NCI-H2196 (cell line): Measurements from ENCODE around the gene PSMD1.

Source experiments
- DNase-seq: peaks from one replicate; lab custom pipeline; 2025; ENCODE audit not compliant: unreplicated experiment; lab: John Stamatoyannopoulos, UW

The PSMD1 gene

DNA sequence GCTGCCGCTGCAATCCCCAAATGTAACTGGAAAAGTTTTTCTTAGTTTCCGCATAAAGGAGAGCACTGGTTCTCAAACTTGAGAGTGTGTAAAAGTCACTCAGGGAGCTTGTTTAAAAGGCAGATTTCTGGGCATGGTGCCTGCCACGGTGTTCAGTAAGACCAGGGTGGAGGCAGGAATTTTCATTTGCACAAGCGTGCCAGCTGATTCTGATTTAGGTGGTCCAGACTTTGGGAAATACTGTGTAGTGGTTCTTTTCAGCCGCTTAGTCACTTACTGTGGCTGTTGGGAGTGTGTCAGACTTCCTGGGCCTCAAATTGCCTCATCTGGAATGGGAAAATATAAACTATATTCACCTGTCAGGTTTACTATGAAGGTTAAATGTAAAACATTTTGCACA is 142.6 kb downstream of the PSMD1 start:
- no peak for DNase-seq

- DNase-seq = no peak
These were observed 144.3 kb downstream of the PSMD1 start for GRCh38 chr2:231200805-231201474.

- DNase-seq = no peak
These were observed 144.8 kb downstream of the PSMD1 start for GRCh38 chr2:231201475-231201814.

- no peak for DNase-seq
These were observed 146.4 kb downstream of the PSMD1 start for GRCh38 chr2:231203087-231203486.

DNA sequence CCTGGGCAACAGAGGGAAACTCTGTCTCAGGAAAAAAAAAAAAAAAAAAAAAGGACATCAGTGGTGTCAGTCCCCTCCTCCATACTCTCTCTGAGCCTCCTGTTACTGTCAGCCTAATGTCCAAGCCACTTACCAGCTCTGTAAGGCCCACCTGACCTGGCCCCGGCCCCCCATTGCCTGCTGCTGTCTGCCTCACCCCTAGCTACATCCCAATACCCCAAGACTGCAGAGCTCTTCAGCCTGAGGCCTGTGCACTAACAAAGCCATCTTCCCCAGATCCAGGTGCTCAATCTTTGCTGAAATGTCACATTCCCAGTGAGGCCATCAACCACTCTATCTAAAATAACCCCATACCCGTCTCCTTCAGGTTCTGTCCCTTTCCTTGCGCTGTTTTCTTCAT is 147.5 kb downstream of the PSMD1 start:
- DNase-seq = no peak

DNA sequence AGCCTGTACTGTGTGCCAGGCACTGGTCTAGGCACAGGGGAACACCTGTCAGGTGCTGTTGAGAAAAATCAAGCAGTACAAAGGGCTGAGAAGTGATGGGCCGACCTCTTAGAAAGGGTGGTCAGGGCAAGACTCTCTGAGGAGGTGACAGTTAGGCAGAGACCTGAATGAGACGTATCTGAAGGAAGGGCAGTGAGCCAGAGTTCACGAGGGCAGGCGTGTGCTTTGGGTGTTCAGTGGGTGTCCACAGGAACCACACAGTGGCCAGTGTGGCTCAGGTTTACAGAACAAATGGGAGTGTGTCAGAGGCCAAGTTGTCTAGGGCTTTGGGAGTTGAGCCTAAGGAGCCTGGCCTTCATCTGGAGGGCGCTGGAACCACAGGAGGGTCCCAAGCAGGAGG is 147.9 kb downstream of the PSMD1 start:
- DNase-seq = no peak

DNA sequence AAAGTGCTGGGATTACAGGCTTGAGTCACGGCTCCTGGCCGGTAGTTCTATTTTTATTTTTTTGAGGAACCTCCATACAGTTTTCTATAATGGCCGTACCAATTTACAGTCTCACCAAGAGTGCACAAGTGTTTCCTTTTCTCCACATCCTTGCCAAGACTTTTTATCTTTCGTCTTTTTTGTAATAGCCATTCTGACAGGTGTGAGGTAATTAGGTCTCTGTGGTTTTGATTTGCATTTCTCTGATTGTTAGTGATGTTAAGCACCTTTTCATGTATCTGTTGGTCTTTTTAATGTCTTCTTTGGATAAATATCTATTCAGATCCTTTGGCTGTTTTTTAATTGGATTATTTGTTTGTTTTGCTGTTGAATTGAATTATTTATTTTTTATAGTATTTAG is 151.1 kb downstream of the PSMD1 start:
- no peak for DNase-seq

DNA sequence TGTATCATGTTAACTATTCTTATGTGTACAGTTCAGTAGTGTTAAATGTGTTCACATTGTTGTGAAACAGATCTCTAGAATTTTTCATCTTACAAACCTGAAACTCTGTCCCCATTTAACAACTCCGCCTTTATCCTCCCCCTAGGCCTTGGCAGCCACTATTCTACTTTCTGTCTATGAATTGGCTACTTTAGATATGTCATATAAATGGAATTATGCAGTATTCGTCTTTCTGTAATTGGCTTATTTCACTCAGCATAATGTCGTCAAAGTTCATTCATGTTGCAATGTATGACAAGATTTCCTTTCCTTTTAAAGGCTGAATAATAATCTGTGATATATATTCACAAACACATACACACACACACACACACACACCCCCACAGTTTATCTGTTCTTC is 154.1 kb downstream of the PSMD1 start:
- no peak for DNase-seq

DNA sequence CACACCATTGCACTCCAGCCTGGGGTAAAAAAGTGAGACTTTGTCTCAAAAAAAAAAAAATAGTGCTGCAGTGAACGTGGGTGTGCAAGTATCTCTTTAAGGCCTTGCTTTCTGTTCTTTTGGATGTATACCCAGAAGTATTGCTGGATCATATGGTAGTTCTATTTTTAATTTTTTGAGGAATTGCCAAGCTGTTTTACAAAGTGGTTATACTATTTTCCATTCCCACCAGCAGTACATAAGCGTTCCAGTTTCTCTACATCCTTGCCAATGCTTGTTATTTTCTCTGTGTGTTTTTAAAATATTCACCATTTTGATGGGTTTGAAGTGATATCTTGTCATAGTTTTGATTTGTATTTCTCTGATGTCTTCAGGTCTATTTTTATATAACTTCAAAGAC is 154.8 kb downstream of the PSMD1 start:
- no peak for DNase-seq

- DNase-seq = no peak
These were observed 155.7 kb downstream of the PSMD1 start for GRCh38 chr2:231212329-231212845.

DNA sequence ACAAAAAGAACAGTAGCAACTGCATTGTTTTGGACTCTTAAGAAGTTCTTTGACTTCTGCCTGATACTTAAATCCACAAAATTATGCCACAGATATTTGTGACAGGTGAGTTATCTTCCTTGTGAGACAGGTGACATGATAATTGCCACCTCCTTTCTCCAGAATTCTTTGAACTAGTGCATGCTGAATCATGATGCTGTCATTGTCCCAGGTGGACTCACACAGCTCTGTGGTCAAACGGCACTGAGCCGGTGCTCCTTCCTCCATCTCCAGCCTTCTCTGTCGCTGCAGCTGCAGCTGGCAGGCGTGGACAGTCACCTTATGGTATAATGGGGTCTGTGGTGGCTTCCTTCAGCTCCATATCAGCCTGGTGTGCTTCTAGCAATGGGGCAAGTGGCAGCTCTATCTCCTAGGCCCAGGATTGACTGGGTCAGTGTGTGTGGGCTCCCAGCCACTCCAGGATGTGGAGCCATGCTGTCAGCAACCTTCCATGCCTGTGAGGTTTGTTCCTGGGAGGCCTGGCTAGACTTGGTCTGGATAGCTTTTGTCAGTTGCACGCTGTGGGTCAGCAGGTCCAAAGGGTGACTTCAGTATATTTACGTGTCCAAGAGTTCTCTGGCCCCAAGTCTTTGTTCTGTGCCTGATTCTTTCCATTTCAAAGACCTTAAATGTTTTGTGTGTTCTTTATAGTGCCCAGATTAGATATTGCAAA is 157.4 kb downstream of the PSMD1 start:
- DNase-seq = no peak

- DNase-seq = no peak
These were observed 161.7 kb downstream of the PSMD1 start for GRCh38 chr2:231218366-231218765.

DNA sequence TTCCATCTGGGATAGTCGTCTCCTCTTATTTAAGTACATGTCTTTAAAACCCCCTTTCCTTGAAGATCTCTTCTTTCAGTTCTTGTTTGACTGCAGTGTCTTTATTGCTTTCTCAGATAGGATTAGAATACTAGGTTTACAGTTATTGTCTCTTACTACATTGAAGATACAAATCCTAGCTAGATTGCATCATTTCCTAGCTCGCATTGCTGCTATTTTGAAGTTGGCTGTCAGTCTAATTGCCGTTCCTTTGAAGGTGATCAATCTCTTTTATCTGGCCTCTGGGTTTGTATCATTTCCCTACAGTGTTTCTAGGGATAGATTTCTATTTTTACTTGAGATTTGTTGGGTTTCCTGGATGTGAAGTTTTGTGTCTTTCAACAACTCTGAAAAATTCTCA is 162.6 kb downstream of the PSMD1 start:
- DNase-seq = no peak

GRCh38 chr2:231221761-231222160 is 165.1 kb downstream of the PSMD1 start:
- DNase-seq = no peak
